ENCODE measurements around the gene RRP8.

DNA sequence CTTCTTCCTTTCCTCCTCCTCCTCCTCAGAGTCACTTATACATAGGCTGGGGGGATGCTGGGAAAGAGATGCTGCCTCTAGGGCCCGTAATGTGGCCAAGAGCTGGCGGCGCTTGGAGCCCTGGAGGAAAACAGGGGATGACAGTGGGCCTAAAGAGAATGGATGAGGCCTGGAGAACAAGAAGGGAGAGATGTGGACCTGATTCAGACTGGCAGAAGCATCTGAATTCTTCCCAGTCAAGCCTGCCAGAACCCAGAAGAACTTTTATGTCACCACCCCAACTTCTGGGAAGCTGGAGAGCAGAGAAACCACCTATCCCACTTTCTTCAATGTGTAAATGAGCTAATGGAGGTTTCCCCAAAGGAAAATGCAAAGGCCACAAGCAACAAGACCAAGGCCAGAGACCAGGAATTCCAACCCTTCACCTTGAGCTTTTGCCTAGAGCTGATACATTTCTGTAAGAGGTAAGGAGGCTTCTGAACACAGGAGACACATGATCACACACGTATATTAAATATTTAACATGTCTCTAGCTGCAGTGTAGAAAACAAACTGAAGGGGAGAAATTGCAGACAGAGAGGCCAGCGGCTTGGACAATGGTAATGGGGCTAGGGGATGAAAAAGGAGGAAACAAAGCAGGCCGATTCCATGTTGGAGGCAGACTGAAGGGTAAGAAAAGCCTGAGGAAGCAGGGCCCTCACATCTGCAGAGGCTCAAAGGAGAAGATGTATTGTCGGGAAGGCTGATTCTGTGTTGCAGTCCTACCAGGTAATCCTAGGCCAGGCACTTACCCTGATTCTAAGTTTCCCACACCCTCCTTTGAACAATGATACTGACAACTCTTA lies 1.1 kb downstream of the RRP8 start:
- TF ChIP-seq, protein P1, sequence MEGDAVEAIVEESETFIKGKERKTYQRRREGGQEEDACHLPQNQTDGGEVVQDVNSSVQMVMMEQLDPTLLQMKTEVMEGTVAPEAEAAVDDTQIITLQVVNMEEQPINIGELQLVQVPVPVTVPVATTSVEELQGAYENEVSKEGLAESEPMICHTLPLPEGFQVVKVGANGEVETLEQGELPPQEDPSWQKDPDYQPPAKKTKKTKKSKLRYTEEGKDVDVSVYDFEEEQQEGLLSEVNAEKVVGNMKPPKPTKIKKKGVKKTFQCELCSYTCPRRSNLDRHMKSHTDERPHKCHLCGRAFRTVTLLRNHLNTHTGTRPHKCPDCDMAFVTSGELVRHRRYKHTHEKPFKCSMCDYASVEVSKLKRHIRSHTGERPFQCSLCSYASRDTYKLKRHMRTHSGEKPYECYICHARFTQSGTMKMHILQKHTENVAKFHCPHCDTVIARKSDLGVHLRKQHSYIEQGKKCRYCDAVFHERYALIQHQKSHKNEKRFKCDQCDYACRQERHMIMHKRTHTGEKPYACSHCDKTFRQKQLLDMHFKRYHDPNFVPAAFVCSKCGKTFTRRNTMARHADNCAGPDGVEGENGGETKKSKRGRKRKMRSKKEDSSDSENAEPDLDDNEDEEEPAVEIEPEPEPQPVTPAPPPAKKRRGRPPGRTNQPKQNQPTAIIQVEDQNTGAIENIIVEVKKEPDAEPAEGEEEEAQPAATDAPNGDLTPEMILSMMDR (conservative IDR thresholded peaks at IDR 0.05; ENCODE audit: low read length), result no peak
- no peak for TF ChIP-seq EZH2phosphoT487 (IDR thresholded peaks at IDR 0.05; ENCODE audit: borderline replicate concordance, low read depth, low read length)
